HepG2 (cell line): ENCODE results near the gene TTLL8. TPM values are rescaled to one million over a fixed set of nuclear protein-coding genes. Genes with fewer than 3 reads are reported as not detected.

Experiments used
- CBX5 ChIP-seq: sonication (generic); formaldehyde crosslinking; IDR thresholded peaks from 2 replicates; pipeline ENCODE4 v1.4.0; 2020; ENCODE audit warnings: missing genetic modification reagents, borderline replicate concordance
- FOXO1 ChIP-seq: sonication (generic); formaldehyde crosslinking; IDR thresholded peaks from 2 replicates; pipeline ENCODE4 v1.4.0; 2020; ENCODE audit warnings: missing genetic modification reagents
- POLR2AphosphoS5 ChIP-seq: IDR thresholded peaks from 2 replicates; pipeline ENCODE4 v1.6.1; 2012; ENCODE audit warnings: low read depth, low read length
- TBL1XR1 ChIP-seq: fragments of 150-350 bp; IDR thresholded peaks from 2 replicates; pipeline ENCODE4 v1.6.1; 2014; ENCODE audit warnings: borderline replicate concordance, low read length; ENCODE audit not compliant: partially characterized antibody
- XBP1 ChIP-seq: sonication (generic); formaldehyde crosslinking; IDR thresholded peaks from 2 replicates; pipeline ENCODE4 v1.5.0; 2020; ENCODE audit warnings: missing genetic modification reagents
- ZFY ChIP-seq: sonication (generic); formaldehyde crosslinking; IDR thresholded peaks from 2 replicates; pipeline ENCODE4 v1.4.0; 2020; ENCODE audit warnings: missing genetic modification reagents
- ZZZ3 ChIP-seq: sonication (generic); formaldehyde crosslinking; IDR thresholded peaks from 2 replicates; pipeline ENCODE4 v1.4.0; 2020; ENCODE audit warnings: missing genetic modification reagents, mild to moderate bottlenecking, borderline replicate concordance
- polyA plus RNA-seq, 8 experiments: library from polyadenylated mRNA; depleted of rRNA in 3 of 8; stranded (reverse) in 7 of 8; unstranded in 1 of 8; fragments of >200 nt; fragmentation: Illumina TruSeq in 4 of 8; extraction: Trizol in 4 of 8; gene quantifications; 2 replicates each; pipeline versions ENCODE4 v1.2.1 to v1.2.3, GENCODE V29; 2011 to 2016; ENCODE audit warnings: low read depth in 4 of 8, missing spikeins in 1 of 8, mixed read lengths in 1 of 8; ENCODE audit not compliant: insufficient read depth in 1 of 8
- total RNA-seq, 5 experiments: library from RNA; depleted of rRNA; stranded (reverse); fragments of >200 nt; fragmentation: Illumina TruSeq; extraction: Trizol; gene quantifications; 2 replicates each; pipeline ENCODE4 v1.2.3, GENCODE V29; 2016; ENCODE audit warnings: low read depth in 1 of 5
- TF ChIP-seq, protein P1 (sequence below): sonication (generic); formaldehyde crosslinking; IDR thresholded peaks from 2 replicates; pipeline ENCODE4 v1.8.0; 2022; ENCODE audit warnings: missing genetic modification reagents, low read depth, mild to moderate bottlenecking, borderline replicate concordance
- TF ChIP-seq, protein P2 (sequence below): sonication (generic); formaldehyde crosslinking; IDR thresholded peaks from 2 replicates; pipeline ENCODE4 v1.4.0; 2020; ENCODE audit warnings: missing genetic modification reagents
- TF ChIP-seq, protein P3 (sequence below): sonication (generic); formaldehyde crosslinking; IDR thresholded peaks from 2 replicates; pipeline ENCODE4 v1.5.1; 2020; ENCODE audit warnings: mild to moderate bottlenecking, missing genetic modification reagents
- TF ChIP-seq, protein P4 (sequence below): sonication (generic); formaldehyde crosslinking; IDR thresholded peaks from 2 replicates; pipeline ENCODE4 v1.4.0; 2020; ENCODE audit warnings: low read depth, missing genetic modification reagents
- TF ChIP-seq, protein P5 (sequence below): sonication (generic); formaldehyde crosslinking; IDR thresholded peaks from 2 replicates; pipeline ENCODE4 v1.8.0; 2022; ENCODE audit warnings: missing genetic modification reagents, mild to moderate bottlenecking, moderate library complexity, borderline replicate concordance

The TTLL8 gene
- total and polyA plus RNA-seq, 2 of the 13 experiments (the other 11 are each of a cell fraction or from before 2014, with no cell fraction given), result not detected

DNA sequence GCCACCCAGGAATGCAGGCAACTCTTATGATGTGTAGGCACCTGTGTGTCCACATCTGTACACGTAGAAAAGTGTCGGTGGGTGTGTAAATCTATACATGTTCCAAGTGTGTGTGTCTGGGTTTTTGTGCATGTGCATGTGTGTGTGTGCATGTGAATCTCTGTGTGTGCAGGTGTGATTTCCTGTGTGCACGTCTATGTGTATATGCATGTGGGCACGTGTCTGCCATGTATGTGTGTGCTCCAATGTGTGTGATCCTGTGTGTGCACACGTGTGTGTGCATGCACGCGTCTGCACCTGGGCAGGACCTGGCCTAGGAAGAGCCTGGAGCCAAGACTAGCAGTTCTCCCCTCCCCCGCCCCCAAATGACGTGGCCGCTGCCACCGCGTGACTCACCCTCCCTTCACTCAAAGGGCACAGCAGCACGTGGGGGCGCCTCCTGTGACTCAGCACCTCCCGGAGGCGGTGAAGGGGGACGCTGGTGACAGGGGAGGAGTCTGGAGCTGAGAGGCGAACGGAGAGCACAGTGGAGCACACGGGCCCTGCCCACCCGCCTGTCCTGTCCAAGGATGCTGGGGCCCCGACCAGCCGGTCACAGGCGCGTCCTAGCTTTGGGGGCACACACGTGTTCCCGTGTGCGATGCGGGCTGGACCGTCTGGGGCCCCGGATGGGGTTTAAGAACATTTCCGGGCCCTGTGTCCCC lies 87.4 kb downstream of the TTLL8 start (continued):
- TF ChIP-seq, protein P1, sequence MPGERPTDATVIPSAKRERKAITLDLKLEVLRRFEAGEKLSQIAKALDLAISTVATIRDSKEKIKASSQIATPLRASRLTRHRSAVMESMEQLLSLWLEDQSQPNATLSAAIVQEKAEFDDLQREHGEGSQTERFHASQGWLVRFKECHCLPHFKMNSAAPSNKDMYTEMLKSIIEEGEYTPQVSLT (CRISPR knock-in tag), result no peak
- TF ChIP-seq XBP1 (CRISPR knock-in tag), result 0 out of 2 replicates have a peak, but pooled peaks have one; percentile 71
- TF ChIP-seq, protein P2, sequence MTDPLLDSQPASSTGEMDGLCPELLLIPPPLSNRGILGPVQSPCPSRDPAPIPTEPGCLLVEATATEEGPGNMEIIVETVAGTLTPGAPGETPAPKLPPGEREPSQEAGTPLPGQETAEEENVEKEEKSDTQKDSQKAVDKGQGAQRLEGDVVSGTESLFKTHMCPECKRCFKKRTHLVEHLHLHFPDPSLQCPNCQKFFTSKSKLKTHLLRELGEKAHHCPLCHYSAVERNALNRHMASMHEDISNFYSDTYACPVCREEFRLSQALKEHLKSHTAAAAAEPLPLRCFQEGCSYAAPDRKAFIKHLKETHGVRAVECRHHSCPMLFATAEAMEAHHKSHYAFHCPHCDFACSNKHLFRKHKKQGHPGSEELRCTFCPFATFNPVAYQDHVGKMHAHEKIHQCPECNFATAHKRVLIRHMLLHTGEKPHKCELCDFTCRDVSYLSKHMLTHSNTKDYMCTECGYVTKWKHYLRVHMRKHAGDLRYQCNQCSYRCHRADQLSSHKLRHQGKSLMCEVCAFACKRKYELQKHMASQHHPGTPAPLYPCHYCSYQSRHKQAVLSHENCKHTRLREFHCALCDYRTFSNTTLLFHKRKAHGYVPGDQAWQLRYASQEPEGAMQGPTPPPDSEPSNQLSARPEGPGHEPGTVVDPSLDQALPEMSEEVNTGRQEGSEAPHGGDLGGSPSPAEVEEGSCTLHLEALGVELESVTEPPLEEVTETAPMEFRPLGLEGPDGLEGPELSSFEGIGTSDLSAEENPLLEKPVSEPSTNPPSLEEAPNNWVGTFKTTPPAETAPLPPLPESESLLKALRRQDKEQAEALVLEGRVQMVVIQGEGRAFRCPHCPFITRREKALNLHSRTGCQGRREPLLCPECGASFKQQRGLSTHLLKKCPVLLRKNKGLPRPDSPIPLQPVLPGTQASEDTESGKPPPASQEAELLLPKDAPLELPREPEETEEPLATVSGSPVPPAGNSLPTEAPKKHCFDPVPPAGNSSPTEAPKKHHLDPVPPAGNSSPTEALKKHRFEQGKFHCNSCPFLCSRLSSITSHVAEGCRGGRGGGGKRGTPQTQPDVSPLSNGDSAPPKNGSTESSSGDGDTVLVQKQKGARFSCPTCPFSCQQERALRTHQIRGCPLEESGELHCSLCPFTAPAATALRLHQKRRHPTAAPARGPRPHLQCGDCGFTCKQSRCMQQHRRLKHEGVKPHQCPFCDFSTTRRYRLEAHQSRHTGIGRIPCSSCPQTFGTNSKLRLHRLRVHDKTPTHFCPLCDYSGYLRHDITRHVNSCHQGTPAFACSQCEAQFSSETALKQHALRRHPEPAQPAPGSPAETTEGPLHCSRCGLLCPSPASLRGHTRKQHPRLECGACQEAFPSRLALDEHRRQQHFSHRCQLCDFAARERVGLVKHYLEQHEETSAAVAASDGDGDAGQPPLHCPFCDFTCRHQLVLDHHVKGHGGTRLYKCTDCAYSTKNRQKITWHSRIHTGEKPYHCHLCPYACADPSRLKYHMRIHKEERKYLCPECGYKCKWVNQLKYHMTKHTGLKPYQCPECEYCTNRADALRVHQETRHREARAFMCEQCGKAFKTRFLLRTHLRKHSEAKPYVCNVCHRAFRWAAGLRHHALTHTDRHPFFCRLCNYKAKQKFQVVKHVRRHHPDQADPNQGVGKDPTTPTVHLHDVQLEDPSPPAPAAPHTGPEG (CRISPR knock-in tag), result peak; percentile 44
- peak; percentile 65 for TF ChIP-seq ZFY
- TF ChIP-seq, protein P3, sequence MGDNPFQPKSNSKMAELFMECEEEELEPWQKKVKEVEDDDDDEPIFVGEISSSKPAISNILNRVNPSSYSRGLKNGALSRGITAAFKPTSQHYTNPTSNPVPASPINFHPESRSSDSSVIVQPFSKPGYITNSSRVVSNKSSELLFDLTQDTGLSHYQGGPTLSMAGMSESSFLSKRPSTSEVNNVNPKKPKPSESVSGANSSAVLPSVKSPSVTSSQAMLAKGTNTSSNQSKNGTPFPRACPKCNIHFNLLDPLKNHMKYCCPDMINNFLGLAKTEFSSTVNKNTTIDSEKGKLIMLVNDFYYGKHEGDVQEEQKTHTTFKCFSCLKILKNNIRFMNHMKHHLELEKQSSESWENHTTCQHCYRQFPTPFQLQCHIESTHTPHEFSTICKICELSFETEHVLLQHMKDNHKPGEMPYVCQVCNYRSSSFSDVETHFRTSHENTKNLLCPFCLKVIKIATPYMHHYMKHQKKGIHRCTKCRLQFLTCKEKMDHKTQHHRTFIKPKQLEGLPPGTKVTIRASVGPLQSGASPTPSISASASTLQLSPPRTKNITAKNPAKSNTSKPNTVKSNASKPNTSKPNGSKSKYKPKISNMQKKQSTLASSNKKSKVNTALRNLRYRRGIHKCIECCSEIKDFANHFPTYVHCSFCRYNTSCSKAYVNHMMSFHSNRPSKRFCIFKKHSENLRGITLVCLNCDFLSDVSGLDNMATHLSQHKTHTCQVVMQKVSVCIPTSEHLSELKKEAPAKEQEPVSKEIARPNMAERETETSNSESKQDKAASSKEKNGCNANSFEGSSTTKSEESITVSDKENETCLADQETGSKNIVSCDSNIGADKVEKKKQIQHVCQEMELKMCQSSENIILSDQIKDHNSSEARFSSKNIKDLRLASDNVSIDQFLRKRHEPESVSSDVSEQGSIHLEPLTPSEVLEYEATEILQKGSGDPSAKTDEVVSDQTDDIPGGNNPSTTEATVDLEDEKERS (CRISPR knock-in tag), result peak; percentile 90
- peak; percentile 92 for TF ChIP-seq CBX5 (CRISPR knock-in tag)
- no peak for TF ChIP-seq TBL1XR1
- no peak for TF ChIP-seq ZZZ3 (CRISPR knock-in tag)
- peak; percentile 62 for TF ChIP-seq POLR2AphosphoS5
- TF ChIP-seq, protein P4, sequence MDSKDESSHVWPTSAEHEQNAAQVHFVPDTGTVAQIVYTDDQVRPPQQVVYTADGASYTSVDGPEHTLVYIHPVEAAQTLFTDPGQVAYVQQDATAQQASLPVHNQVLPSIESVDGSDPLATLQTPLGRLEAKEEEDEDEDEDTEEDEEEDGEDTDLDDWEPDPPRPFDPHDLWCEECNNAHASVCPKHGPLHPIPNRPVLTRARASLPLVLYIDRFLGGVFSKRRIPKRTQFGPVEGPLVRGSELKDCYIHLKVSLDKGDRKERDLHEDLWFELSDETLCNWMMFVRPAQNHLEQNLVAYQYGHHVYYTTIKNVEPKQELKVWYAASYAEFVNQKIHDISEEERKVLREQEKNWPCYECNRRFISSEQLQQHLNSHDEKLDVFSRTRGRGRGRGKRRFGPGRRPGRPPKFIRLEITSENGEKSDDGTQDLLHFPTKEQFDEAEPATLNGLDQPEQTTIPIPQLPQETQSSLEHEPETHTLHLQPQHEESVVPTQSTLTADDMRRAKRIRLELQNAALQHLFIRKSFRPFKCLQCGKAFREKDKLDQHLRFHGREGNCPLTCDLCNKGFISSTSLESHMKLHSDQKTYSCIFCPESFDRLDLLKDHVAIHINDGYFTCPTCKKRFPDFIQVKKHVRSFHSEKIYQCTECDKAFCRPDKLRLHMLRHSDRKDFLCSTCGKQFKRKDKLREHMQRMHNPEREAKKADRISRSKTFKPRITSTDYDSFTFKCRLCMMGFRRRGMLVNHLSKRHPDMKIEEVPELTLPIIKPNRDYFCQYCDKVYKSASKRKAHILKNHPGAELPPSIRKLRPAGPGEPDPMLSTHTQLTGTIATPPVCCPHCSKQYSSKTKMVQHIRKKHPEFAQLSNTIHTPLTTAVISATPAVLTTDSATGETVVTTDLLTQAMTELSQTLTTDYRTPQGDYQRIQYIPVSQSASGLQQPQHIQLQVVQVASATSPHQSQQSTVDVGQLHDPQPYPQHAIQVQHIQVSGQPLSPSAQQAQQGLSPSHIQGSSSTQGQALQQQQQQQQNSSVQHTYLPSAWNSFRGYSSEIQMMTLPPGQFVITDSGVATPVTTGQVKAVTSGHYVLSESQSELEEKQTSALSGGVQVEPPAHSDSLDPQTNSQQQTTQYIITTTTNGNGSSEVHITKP (CRISPR knock-in tag), result 0 out of 2 replicates have a peak, but pooled peaks have one; percentile 42
- TF ChIP-seq FOXO1 (CRISPR knock-in tag), result peak; percentile 62; the same call in 1 of the 2 replicates
- TF ChIP-seq, protein P5, sequence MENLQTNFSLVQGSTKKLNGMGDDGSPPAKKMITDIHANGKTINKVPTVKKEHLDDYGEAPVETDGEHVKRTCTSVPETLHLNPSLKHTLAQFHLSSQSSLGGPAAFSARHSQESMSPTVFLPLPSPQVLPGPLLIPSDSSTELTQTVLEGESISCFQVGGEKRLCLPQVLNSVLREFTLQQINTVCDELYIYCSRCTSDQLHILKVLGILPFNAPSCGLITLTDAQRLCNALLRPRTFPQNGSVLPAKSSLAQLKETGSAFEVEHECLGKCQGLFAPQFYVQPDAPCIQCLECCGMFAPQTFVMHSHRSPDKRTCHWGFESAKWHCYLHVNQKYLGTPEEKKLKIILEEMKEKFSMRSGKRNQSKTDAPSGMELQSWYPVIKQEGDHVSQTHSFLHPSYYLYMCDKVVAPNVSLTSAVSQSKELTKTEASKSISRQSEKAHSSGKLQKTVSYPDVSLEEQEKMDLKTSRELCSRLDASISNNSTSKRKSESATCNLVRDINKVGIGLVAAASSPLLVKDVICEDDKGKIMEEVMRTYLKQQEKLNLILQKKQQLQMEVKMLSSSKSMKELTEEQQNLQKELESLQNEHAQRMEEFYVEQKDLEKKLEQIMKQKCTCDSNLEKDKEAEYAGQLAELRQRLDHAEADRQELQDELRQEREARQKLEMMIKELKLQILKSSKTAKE (CRISPR knock-in tag), result peak; percentile 94
